HG03378 (cell line): Measurements from ENCODE around the gene OR10J5.
"Not testable (repeated sequence)": the region's sequence is repeated elsewhere in the genome, so short reads cannot be mapped to it uniquely, and the experiment has no call there.

Experiments used
- ATAC-seq: cut with Tn5 transposase; IDR thresholded peaks from one replicate; pipeline ENCODE4 v1.9.1; 2021; ENCODE audit warnings: mild to moderate bottlenecking, moderate library complexity; ENCODE audit not compliant: unreplicated experiment

Gene OR10J5

GRCh38 chr1:159535907-159536306 is at the start of gene OR10J5:
Gene OR10J5 (minus strand): TSS chr1:159536007. CDS start chr1:159536007, 0 bp downstream.
- no peak for ATAC-seq

GRCh38 chr1:159584536-159584935 is 48.7 kb upstream of the OR10J5 start:
- no peak for ATAC-seq

- ATAC-seq, result no peak
Measured at GRCh38 chr1:159581422-159581821, 45.6 kb upstream of the OR10J5 start.

- peak; percentile 74 for ATAC-seq
Measured at GRCh38 chr1:159580340-159580739, 44.5 kb upstream of the OR10J5 start.

- ATAC-seq, result no peak
Measured at GRCh38 chr1:159577446-159577845, 41.6 kb upstream of the OR10J5 start.

- ATAC-seq, result no peak
Measured at GRCh38 chr1:159562680-159563079, 26.9 kb upstream of the OR10J5 start.

- no peak for ATAC-seq
Measured at GRCh38 chr1:159561497-159561896, 25.7 kb upstream of the OR10J5 start.

- no peak for ATAC-seq
Measured at GRCh38 chr1:159560599-159560998, 24.8 kb upstream of the OR10J5 start.

GRCh38 chr1:159556931-159557369 is 21.1 kb upstream of the OR10J5 start:
- ATAC-seq, result no peak

GRCh38 chr1:159554696-159555095 is 18.9 kb upstream of the OR10J5 start:
- ATAC-seq, result no peak

- no peak for ATAC-seq
Measured at GRCh38 chr1:159554261-159554660, 18.5 kb upstream of the OR10J5 start.

GRCh38 chr1:159548126-159548525 is 12.3 kb upstream of the OR10J5 start:
- no peak for ATAC-seq

- ATAC-seq, result no peak
Measured at GRCh38 chr1:159532922-159533321, 2.9 kb downstream of the OR10J5 start.

GRCh38 chr1:159524792-159525191 is 11.0 kb downstream of the OR10J5 start:
- not testable (repeated sequence) for ATAC-seq

GRCh38 chr1:159510229-159510541 is 25.6 kb downstream of the OR10J5 start:
- no peak for ATAC-seq

GRCh38 chr1:159509440-159510228 is 26.2 kb downstream of the OR10J5 start:
- ATAC-seq, result no peak

- no peak for ATAC-seq
Measured at GRCh38 chr1:159508951-159509350, 26.9 kb downstream of the OR10J5 start.

GRCh38 chr1:159505676-159506075 is 30.1 kb downstream of the OR10J5 start:
- ATAC-seq, result no peak

- ATAC-seq, result no peak
Measured at GRCh38 chr1:159501082-159501481, 34.7 kb downstream of the OR10J5 start.

GRCh38 chr1:159494513-159495210 is 41.1 kb downstream of the OR10J5 start:
- ATAC-seq, result not testable (repeated sequence)

GRCh38 chr1:159493354-159493753 is 42.5 kb downstream of the OR10J5 start:
- no peak for ATAC-seq

GRCh38 chr1:159492575-159493323 is 43.1 kb downstream of the OR10J5 start:
- no peak for ATAC-seq
